Prostate gland (tissue), 2 donors: Measurements from ENCODE around the gene MSH4. TPM values are rescaled to one million over a fixed set of nuclear protein-coding genes. Genes with fewer than 3 reads are reported as not detected.

Experiments
- DNase-seq: peaks from one replicate; pipeline ENCODE4 v3.0.0-alpha.2; 2019; ENCODE audit warnings: low spot score
- H3K27ac ChIP-seq, 2 donors: fragments of 200-600 bp; sonication (generic); 2 replicates each; pipeline ENCODE4 v1.5.1; 2017 to 2019
- H3K27me3 ChIP-seq: fragments of 200-600 bp; sonication (generic); replicated peaks from 2 replicates; pipeline ENCODE4 v1.5.1; 2019; ENCODE audit not compliant: insufficient read depth
- H3K36me3 ChIP-seq, 2 donors: fragments of 200-600 bp; sonication (generic); 1 replicate in 1 of 2; 2 replicates in 1 of 2; pipeline versions ENCODE4 v1.5.1 to v1.8.1; 2017 to 2019
- H3K4me1 ChIP-seq: fragments of 200-600 bp; sonication (generic); replicated peaks from 2 replicates; pipeline ENCODE4 v1.5.1; 2019
- H3K4me3 ChIP-seq, 2 donors: fragments of 200-600 bp; sonication (generic); 2 replicates each; pipeline ENCODE4 v1.5.1; 2017 to 2019
- H3K9me3 ChIP-seq: fragments of 200-600 bp; sonication (generic); 2 replicates; pipeline ENCODE4 v1.5.1; 2017
- POLR2A ChIP-seq: fragments of 450-650 bp; IDR thresholded peaks from one replicate; pipeline ENCODE4 v1.6.1; 2016; ENCODE audit warnings: antibody characterized with exemption, mild to moderate bottlenecking
- POLR2AphosphoS5 ChIP-seq: sonication (generic); formaldehyde crosslinking; IDR thresholded peaks from one replicate; pipeline ENCODE4 v1.6.1; 2017; ENCODE audit warnings: antibody characterized with exemption
- WGBS: methylation state at CpG from one replicate; pipeline ENCODE4 v1.1.5; 2018; 5-methylcytosine and 5-hydroxymethylcytosine counted together
- intact Hi-C: fragments of 100-400 bp; cut with DNase I; formaldehyde crosslinking; loops from one replicate; pipeline ENCODE4 v1.14.2; 2022
- small RNA-seq, 2 donors: library from RNA; depleted of rRNA; stranded (forward); fragments of <200 nt; gene quantifications; one replicate each; pipeline ENCODE3, GENCODE V24; 2016
- total RNA-seq, 2 donors: library from RNA; depleted of rRNA; stranded (reverse); fragments of >200 nt; gene quantifications; one replicate each; pipeline ENCODE4 v1.1.0, GENCODE V29; 2016
- TF ChIP-seq, protein P1 (sequence below), 4 experiments: fragments of 200-600 bp in 2 of 4; fragments of 450-650 bp in 2 of 4; sonication (generic) in 2 of 4; IDR thresholded peaks; 1 replicate in 3 of 4; 2 replicates in 1 of 4; pipeline ENCODE4 v1.5.1; 2016 to 2019; ENCODE audit warnings: antibody characterized with exemption in 4 of 4, mild to moderate bottlenecking in 2 of 4, moderate library complexity in 2 of 4

Gene MSH4
- total RNA-seq, 2 donors from 2014 or later = 0.05 to 0.91 TPM

DNA sequence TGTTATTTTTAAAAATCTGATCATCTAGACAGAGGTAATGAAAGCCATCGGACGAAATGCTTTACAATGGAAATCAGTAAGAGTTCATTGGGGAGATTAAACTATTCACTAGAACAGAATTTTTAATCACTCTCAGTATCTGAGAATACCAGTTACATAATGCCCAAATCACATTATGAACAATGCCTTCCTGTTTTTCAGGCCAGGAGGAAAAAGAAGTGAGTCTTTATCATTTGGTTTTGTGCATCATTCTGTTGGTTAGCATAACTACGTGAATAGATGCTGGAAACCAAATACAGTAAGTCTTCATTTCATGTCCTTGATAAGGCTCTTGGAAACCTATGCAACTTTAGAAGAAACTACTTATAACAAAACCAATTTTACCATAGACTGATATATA, 153.5 kb downstream of the MSH4 start:
- H3K27me3 ChIP-seq = no peaks in the 10 kb centered on the region
- TF ChIP-seq POLR2AphosphoS5 = no peak
- TF ChIP-seq, protein P1, sequence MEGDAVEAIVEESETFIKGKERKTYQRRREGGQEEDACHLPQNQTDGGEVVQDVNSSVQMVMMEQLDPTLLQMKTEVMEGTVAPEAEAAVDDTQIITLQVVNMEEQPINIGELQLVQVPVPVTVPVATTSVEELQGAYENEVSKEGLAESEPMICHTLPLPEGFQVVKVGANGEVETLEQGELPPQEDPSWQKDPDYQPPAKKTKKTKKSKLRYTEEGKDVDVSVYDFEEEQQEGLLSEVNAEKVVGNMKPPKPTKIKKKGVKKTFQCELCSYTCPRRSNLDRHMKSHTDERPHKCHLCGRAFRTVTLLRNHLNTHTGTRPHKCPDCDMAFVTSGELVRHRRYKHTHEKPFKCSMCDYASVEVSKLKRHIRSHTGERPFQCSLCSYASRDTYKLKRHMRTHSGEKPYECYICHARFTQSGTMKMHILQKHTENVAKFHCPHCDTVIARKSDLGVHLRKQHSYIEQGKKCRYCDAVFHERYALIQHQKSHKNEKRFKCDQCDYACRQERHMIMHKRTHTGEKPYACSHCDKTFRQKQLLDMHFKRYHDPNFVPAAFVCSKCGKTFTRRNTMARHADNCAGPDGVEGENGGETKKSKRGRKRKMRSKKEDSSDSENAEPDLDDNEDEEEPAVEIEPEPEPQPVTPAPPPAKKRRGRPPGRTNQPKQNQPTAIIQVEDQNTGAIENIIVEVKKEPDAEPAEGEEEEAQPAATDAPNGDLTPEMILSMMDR (IDR thresholded peaks at IDR 0.05) = no peak
- no peak for TF ChIP-seq POLR2A
- WGBS = 94% methylated on average over 3 of the region's 3 CpGs
- H3K36me3 ChIP-seq = no peaks in the 10 kb centered on the region
- no peak overlapping the region for H3K27ac ChIP-seq
- intact Hi-C loops = no loop called here
- no peaks in the 10 kb centered on the region for H3K9me3 ChIP-seq
- no peaks in the 10 kb centered on the region for H3K4me1 ChIP-seq
- no peak overlapping the region for H3K4me3 ChIP-seq
- DNase-seq = no peak

DNA sequence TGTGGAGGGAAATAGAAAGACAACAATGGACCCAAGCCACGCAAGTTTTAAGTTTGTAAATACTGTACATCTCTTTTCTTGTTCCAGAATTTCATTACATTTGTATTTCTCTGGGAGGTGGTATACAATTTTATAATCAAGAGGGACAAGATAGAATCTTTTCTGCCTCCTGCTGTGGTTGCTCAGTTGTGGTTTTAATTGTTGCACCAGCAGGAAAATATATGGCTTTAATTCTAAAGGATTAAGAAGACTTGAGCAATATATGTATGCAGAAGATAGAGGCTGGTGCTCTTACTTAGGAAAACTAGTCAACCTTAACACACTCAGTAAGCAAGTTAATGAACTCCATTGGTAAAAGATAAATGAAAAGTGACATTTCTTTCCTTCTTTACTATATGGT, 155.3 kb downstream of the MSH4 start:
- no peak for DNase-seq
- H3K4me3 ChIP-seq = no peak overlapping the region
- no peaks in the 10 kb centered on the region for H3K9me3 ChIP-seq
- intact Hi-C loops = no loop called here
- TF ChIP-seq, protein P1 (IDR thresholded peaks at IDR 0.05) = no peak
- TF ChIP-seq POLR2A (no peak), POLR2AphosphoS5 (no peak)
- no peak overlapping the region for H3K27ac ChIP-seq
- H3K27me3 ChIP-seq = no peaks in the 10 kb centered on the region
- no peaks in the 10 kb centered on the region for H3K4me1 ChIP-seq
- 65% methylated on average over 1 of the region's 1 CpG for WGBS
- H3K36me3 ChIP-seq = no peaks in the 10 kb centered on the region

DNA sequence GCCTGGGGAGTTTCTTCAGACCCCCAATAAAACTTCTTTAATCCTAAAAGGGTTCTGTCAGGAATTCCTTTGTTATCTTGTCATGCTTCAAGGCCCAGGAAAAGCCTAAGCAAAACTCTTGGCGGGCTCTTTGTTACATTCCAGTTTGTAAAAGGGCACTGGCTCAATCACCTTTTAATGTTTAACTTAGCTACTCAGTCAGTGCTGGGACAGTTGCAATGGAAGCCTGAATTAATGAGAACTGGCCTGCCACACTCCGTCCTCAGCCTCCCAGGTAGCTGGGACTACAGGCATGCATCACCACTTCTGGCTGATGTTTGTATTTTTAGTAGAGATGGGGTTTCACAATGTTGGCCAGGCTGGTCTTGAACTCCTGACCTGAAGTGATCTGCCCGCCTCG, 156.8 kb downstream of the MSH4 start:
- no peaks in the 10 kb centered on the region for H3K4me1 ChIP-seq
- no peak for TF ChIP-seq POLR2AphosphoS5
- TF ChIP-seq, protein P1 (IDR thresholded peaks at IDR 0.05) = no peak
- TF ChIP-seq POLR2A = no peak
- H3K9me3 ChIP-seq = no peaks in the 10 kb centered on the region
- H3K27me3 ChIP-seq = no peaks in the 10 kb centered on the region
- H3K36me3 ChIP-seq = no peaks in the 10 kb centered on the region
- H3K4me3 ChIP-seq = no peak overlapping the region
- DNase-seq = no peak
- 66% methylated on average over 4 of the region's 4 CpGs for WGBS
- H3K27ac ChIP-seq = no peak overlapping the region
- intact Hi-C loops = no loop called here

DNA sequence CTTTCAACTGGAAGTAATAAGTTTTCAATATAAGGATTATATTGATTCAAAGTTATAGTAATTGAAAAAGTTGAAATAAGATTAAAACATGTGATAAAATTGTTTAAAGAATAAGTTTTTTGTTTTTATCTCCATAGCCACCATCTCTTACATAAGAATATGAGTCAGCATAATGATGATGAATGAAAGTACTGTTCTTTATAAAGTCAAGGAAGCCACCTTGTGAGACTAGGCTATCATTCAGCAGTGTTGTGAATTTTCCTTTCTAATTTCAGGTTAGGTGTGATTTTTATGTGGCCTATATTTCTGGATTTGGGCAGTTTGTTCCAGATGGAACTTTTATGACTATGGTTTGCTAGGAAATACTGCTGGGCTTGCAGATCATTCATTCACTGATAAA, 157.9 kb downstream of the MSH4 start:
- H3K9me3 ChIP-seq = no peaks in the 10 kb centered on the region
- no peak for DNase-seq
- TF ChIP-seq, protein P1 (IDR thresholded peaks at IDR 0.05) = no peak
- no peak for TF ChIP-seq POLR2A
- TF ChIP-seq POLR2AphosphoS5 = no peak
- no peak overlapping the region for H3K27ac ChIP-seq
- no peaks in the 10 kb centered on the region for H3K27me3 ChIP-seq
- no peaks in the 10 kb centered on the region for H3K4me1 ChIP-seq
- no peak overlapping the region for H3K4me3 ChIP-seq
- intact Hi-C loops = no loop called here
- H3K36me3 ChIP-seq = no peaks in the 10 kb centered on the region

Small RNAs within 50 kb of the gene (small RNA-seq; reads per million reads assigned to genes)
- 0 reads per million in 2 donors for gene SNORD45A
- gene SNORD45B = 0 reads per million in 2 donors
- gene SNORD45C = 0 reads per million in 2 donors

Other genes with a start within 250 kb of the MSH4 start
- 1 to 10 TPM in 1 of 2 donors, under 1 TPM in 1; 0.57 to 3.3 TPM for gene SLC44A5, start 185.8 kb upstream of the MSH4 start, total RNA-seq
- 10 to 100 TPM; 45.4 to 49.4 TPM for gene ACADM, start 72.2 kb upstream of the MSH4 start, total RNA-seq
- 10 to 100 TPM; 34.4 to 42.8 TPM for gene RABGGTB, start 10.6 kb upstream of the MSH4 start, total RNA-seq
- 1 to 10 TPM in 1 of 2 donors, not detected in 1; 1.4 TPM for gene ASB17, start 135.5 kb downstream of the MSH4 start, total RNA-seq